IPS-NIHi7 (cell line): ENCODE measurements around the gene CCDC170.

ENCODE experiments used
- DNase-seq: peaks from one replicate; pipeline ENCODE4 v3.0.0; 2012; ENCODE audit warnings: mixed read lengths; ENCODE audit errors: extremely low spot score

The CCDC170 gene

DNA sequence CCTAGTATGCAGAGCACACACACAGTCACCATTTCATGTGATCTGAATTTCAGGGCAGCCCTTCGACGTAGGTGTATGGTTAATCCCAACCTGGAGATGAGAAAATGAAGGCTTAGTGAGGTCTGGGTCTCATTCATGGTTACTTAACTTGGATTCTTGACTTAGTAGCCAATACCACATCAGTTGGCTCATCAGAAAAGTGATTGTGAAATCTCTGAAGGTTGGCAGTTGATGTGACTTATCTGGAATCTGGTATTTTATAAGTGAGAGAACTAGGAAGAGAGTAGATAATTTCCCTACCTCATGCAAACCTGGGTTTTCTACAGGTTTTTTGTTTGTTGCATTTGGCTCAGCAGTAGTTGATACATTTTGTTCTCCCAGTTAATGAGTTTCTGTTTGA, 123.7 kb downstream of the CCDC170 start:
- no peak for DNase-seq

GRCh38 chr6:151618717-151619116, 124.9 kb downstream of the CCDC170 start:
- no peak for DNase-seq

GRCh38 chr6:151620179-151620578, 126.4 kb downstream of the CCDC170 start:
- DNase-seq: peak; percentile 30

DNA sequence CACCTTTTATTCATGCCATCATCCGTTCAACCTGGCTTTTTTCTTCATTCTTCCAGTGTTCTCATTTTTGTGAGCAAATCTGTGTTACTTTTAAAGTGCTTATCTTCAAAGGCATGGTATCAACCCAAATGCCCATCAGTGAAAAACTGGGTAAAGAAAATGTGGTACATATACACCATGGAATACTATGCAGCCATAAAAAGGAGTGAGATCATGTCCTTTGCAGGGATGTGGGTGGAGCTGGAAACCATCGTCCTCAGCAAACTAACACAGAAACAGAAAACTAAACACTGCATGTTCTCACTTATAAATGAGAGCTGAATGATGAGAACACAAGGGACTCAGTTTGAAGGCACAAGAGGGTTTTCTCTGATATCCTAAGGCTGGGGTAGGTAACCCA, 130.3 kb downstream of the CCDC170 start:
- no peak for DNase-seq

DNA sequence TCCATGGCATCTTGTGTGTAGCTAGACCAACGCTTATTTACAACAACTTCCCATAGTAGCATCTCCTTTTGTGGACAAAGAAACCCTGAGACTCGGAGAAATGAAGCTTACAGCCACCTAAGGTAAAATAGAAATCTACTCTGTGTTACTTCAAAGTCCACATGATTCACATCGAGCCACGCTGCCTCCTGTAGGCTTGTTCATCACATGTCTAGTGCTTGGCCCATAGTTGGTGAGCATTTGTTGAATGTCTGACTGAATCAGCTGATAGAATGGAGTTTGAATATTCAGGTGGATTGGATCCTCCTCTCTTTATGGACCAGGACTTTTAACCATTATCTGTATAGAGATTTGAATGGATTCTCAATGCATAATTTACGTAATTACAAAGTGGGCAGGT, 130.7 kb downstream of the CCDC170 start:
- no peak for DNase-seq

DNA sequence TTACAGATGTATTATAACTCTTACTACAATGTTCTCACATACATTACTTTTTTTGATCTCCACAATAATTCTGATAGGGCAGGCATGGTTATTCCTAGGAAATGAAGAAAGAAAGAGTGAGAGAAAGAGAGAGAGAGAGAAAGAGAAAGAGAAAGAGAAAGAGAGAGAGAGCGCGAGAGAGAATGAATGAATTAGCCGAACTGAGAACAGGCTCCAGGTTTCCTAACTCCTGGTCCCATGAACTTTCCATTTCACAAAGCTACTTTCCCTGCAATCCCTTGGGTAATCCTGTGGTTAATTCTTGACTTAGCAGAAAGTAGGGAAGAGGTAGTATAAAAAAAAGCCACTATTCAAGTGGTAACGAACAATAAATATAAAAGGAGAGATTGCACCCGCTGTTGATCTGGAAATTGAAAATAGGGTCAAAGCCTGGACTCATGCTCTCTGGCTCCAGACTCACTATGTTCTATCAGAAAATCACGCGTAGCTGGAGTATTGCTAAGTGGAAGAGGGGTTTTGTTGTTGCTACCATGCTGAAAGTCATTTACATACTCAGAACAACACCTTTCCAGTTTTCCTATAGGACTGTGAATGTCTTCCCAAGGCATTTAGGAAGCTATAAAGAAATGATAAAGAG, 131.2 kb downstream of the CCDC170 start:
- DNase-seq: no peak

DNA sequence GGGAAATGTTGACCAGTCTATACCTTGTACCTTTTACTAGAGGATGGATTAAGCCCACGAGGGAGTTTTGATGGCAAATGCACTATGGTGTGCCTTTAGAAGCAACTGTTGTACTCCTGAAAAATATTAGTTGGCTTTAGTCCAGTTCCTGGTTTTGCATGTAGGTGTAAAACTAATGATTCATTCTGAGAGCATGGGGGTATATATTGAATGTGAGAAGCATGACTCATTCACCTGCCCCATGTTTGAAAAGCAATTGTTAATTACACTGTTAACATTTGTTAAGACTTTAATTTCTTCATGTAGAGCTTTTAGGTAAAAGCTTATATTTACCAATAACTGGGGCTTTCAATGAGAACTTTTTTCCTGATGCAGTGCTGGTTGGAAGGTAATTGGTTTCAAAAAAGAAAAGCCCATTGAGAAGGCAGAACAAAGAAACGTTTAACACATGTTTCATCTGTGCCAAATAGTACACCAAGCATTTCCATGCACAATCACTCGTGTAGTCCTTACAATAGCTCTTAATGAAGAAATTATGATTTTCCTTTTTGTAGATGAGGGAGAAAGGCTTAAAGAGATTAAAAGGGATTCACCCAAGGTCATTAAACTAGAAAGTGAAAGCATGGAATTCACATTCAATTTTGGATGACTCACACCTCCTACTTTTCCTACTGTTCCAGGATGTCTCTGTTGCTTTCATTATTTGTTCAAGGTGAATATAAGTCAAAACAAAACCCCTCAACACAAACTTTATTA, 134.1 kb downstream of the CCDC170 start:
- no peak for DNase-seq

DNA sequence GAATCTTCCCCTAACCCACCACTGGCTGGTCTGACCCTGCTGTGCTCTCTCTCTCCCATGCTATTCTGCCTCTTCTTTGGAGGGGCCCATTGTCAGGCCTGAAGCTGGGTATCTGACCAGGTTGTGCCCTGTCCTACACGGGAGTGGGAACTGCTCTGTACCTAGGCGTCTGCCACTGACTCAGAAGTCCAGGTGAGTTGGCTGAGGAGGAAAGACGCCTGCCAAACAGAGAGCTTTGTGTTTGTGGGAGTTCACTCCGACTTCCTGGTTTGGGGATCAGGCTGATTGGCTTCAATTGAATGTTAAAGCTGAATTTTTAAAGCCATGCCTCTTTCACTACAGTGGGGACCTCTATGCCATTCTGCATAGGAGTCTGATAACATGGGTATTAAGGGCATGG, 136.0 kb downstream of the CCDC170 start:
- no peak for DNase-seq

DNA sequence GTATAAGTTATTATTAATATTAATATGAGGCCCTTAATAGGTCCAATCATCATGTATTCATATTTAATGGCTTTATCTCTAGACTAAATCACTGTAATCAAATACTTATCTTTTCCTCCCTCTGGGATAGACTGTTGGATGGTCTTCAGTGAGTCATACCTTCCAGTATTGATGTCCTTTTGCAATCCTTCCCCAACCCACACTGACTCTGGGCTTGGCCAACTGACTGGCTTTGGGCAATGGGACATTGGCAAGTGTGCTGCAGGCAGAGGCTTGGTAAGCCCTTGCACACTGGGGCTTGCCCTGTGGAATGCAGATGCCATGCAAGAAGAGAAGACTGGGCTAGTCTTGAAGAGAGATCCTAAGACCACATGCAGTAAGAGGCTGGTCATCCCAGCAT, 136.6 kb downstream of the CCDC170 start:
- no peak for DNase-seq

GRCh38 chr6:151630991-151631655, 137.3 kb downstream of the CCDC170 start:
- DNase-seq: no peak

GRCh38 chr6:151632415-151632987, 138.7 kb downstream of the CCDC170 start:
- DNase-seq: no peak

GRCh38 chr6:151633526-151634335, 139.9 kb downstream of the CCDC170 start:
- DNase-seq: no peak

GRCh38 chr6:151634336-151634720, 140.5 kb downstream of the CCDC170 start:
- no peak for DNase-seq

DNA sequence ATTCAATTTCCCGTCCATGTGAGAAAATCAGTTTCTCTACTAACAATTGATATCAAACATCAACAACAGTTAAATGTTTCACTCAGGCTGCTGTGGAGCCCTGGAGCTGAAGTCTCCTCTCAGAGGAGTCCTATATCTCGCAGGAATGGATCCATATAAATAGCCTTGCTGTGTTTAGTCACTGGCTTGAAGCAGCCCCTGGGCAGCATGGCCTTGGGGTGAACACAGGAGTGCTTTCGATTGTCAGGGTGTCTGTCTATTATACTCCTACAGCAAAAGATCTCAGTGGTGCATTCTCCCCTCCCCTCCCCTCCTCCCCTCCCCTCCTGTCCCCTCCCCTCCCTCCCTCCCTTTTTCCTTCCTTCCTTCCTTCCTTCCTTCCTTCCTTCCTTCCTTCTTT, 141.9 kb downstream of the CCDC170 start:
- no peak for DNase-seq

DNA sequence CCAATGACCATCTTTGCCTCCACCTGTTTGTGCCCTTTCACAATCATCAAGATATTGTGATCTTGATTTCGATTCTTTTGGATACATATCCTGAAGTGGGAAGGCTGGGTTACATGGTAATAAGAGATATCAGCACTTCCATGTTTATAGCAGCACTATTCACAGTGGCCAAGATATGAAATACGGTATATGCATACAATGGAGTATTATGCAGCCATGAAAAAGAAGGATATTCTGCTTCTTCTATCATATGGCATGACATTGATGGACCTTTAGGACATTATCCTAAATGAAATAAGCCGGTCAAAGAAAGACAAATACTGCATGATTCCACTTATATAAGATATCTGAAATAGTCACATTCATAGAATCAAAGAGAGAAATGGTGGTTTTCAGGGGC, 144.0 kb downstream of the CCDC170 start:
- DNase-seq: no peak

GRCh38 chr6:151639750-151640149, 145.9 kb downstream of the CCDC170 start:
- DNase-seq: no peak

GRCh38 chr6:151641028-151641427, 147.2 kb downstream of the CCDC170 start:
- DNase-seq: no peak

GRCh38 chr6:151647976-151648639, 154.3 kb downstream of the CCDC170 start:
- DNase-seq: peak; percentile 72

GRCh38 chr6:151649835-151650234, 156.0 kb downstream of the CCDC170 start:
- DNase-seq: no peak

DNA sequence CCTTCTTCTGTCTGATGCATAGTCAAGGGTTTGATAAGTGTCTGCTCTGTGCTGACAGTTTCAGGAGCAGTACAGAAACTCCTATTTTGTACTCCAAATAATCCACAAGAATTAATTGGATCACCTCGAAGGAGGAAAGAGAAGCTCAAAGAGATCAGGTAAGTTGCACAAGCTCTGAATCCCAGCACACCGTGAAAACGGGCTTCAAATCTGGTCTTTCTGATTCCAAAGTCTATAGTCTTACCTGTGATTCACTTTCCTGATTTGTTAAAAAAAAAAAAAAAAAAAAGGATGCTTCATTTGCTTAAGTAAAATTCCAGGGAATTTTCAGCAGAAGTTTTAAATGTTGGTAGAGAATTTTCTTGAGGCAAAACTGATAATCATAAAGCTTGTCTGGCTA, 157.8 kb downstream of the CCDC170 start:
- DNase-seq: no peak

DNA sequence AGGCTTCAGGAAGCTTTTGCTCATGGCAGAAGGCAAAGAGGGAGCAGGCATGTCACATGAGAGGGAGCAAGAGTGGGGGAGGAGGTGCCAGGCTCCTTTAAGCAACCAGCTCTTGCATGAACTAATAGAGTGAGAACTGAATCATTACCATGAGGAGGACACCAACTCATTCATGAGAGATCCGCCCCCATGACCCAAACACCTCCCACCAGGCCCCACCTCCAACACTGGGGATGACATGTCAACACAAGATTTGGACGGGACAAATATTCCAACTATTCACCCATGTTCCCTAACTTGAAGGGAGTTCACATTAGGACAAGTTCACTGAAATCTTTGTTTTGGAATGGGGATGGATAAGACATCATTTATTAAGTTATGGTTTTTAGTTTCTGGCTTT, 158.5 kb downstream of the CCDC170 start:
- DNase-seq: no peak
